Ovary (tissue), 3 donors: ENCODE measurements around the gene C11orf68.

Experiments used
- CTCF ChIP-seq, 3 donors: fragments of 450-650 bp in 2 of 3; fragments of 200-600 bp in 1 of 3; IDR thresholded peaks; one replicate each; pipeline versions ENCODE4 v1.5.1 to v1.8.0; 2016 to 2022; ENCODE audit warnings: antibody characterized with exemption in 3 of 3, mild to moderate bottlenecking in 1 of 3
- POLR2A ChIP-seq: fragments of 450-650 bp; IDR thresholded peaks from one replicate; pipeline ENCODE4 v1.6.1; 2017; ENCODE audit warnings: antibody characterized with exemption, mild to moderate bottlenecking, moderate library complexity
- donor health status: DM: no; HTN: no; CAD: no.

- TF ChIP-seq POLR2A (no peak), CTCF (IDR thresholded peaks at IDR 0.05) (no peak)
Observed at GRCh38 chr11:65871811-65872548, 46.9 kb downstream of the C11orf68 start.
